Adrenal gland (tissue), 5 donors: ENCODE measurements around the gene ETV7.

Source experiments
- CTCF ChIP-seq, 6 experiments: fragments of 450-650 bp in 4 of 6; fragments of 200-600 bp in 2 of 6; sonication (generic) in 1 of 6; IDR thresholded peaks; 1 replicate in 5 of 6; 2 replicates in 1 of 6; pipeline versions ENCODE4 v1.5.1 to v1.8.0; 2016 to 2021; ENCODE audit warnings: antibody characterized with exemption in 6 of 6, mild to moderate bottlenecking in 2 of 6, moderate library complexity in 1 of 6
- POLR2A ChIP-seq, 2 donors: fragments of 450-650 bp; IDR thresholded peaks; one replicate each; pipeline ENCODE4 v1.6.1; 2017; ENCODE audit warnings: antibody characterized with exemption in 2 of 2, mild to moderate bottlenecking in 2 of 2, moderate library complexity in 1 of 2
- donor health status: DM: no; HTN: no; CAD: no.

- peak; percentile 20 to 75 (median 69) for TF ChIP-seq CTCF (IDR thresholded peaks at IDR 0.05)
- peak; percentile 60 to 73 for TF ChIP-seq POLR2A (IDR thresholded peaks at IDR 0.05)
Observed at GRCh38 chr6:36423101-36423824, 35.8 kb upstream of the ETV7 start.
